Gastrocnemius medialis (tissue), 4 donors: ENCODE measurements around the gene STUB1. TPM values are rescaled to one million over a fixed set of nuclear protein-coding genes. Genes with fewer than 3 reads are reported as not detected.

Experiments
- ATAC-seq, 2 donors: fragments of 150-250 bp; one replicate each; pipeline ENCODE4 v1.9.1; 2016
- DNase-seq, 2 donors: peaks; one replicate each; pipeline ENCODE4 v3.0.0-alpha.2; 2019
- H3K27ac ChIP-seq, 4 donors: fragments of 200-600 bp; sonication (generic); 1 replicate in 1 of 4; 2 replicates in 3 of 4; pipeline ENCODE4 v1.5.1; 2016 to 2018; ENCODE audit warnings: mild to moderate bottlenecking in 2 of 4, moderate library complexity in 1 of 4
- H3K27me3 ChIP-seq, 3 donors: fragments of 200-600 bp; sonication (generic) in 2 of 3; 1 replicate in 1 of 3; 2 replicates in 2 of 3; pipeline versions ENCODE4 v1.5.1 to v1.6.0; 2016 to 2019; ENCODE audit warnings: mild to moderate bottlenecking in 1 of 3, moderate library complexity in 1 of 3
- H3K36me3 ChIP-seq, 2 donors: fragments of 200-600 bp; sonication (generic) in 1 of 2; one replicate each; pipeline ENCODE4 v1.5.1; 2017 to 2018
- H3K4me1 ChIP-seq, 2 donors: fragments of 200-600 bp; sonication (generic) in 1 of 2; one replicate each; pipeline ENCODE4 v1.5.1; 2016 to 2017; ENCODE audit warnings: mild to moderate bottlenecking in 2 of 2
- H3K4me3 ChIP-seq, 4 donors: fragments of 200-600 bp; sonication (generic) in 3 of 4; 1 replicate in 1 of 4; 2 replicates in 3 of 4; pipeline ENCODE4 v1.5.1; 2016 to 2019; ENCODE audit warnings: mild to moderate bottlenecking in 2 of 4
- H3K9me3 ChIP-seq, 3 donors: fragments of 200-600 bp; sonication (generic) in 2 of 3; 1 replicate in 1 of 3; 2 replicates in 2 of 3; pipeline ENCODE4 v1.5.1; 2016 to 2019
- POLR2A ChIP-seq, 2 donors: fragments of 450-650 bp; IDR thresholded peaks; one replicate each; pipeline ENCODE4 v1.6.1; 2017; ENCODE audit warnings: antibody characterized with exemption in 2 of 2, mild to moderate bottlenecking in 2 of 2, moderate library complexity in 2 of 2
- in situ Hi-C, 4 donors: fragments of 200-750 bp; cut with MboI; loops; one replicate each; pipeline versions ENCODE4 v1.15.0 to v1.8.0; 2017; ENCODE audit warnings: low sequenced_read_pairs in 4 of 4
- intact Hi-C: fragments of 100-400 bp; cut with DNase I; formaldehyde crosslinking; loops from one replicate; pipeline ENCODE4 v1.15.1; 2023; ENCODE audit warnings: low total_unique reads
- total RNA-seq, 4 donors: library from RNA; depleted of rRNA; stranded (reverse); fragments of >200 nt; gene quantifications; one replicate each; pipeline versions ENCODE4 v1.1.0 to v1.2.3, GENCODE V29; 2016
- TF ChIP-seq, protein P1 (sequence below), 5 experiments: fragments of 450-650 bp in 3 of 5; fragments of 200-600 bp in 2 of 5; sonication (generic) in 2 of 5; IDR thresholded peaks in 4 of 5; conservative IDR thresholded peaks in 1 of 5; 1 replicate in 4 of 5; 2 replicates in 1 of 5; pipeline ENCODE4 v1.5.1; 2016 to 2019; ENCODE audit warnings: antibody characterized with exemption in 5 of 5, mild to moderate bottlenecking in 3 of 5, moderate library complexity in 3 of 5

STUB1 gene
- total RNA-seq, 4 donors from 2014 or later: 144 to 229 (median 204) TPM

DNA sequence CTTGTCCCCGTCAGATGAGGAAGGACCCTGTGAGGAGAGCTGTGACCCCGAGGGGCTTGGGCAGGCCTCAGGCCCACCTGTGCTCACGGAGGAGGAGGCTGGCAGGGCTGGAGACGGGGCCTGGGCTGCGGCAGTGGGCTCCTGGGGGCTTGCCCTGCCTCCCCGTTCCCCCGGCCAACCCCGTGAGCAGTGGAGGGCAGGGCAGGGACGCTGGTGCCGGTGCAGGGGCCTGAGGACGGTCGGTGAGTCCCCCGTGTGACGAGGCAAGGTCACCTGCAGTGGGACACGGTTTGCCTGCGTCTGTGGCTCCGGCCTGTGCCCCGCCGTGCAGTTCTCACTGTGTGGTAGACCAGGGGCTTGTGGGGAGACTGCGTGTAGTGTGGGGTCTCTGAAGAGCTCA, 20.6 kb upstream of the STUB1 start:
- peaks cover 0 to 10% of the 10 kb centered on the region in 2 donors for H3K4me1 ChIP-seq
- in situ Hi-C loops (no loop called here), intact Hi-C loops (loop anchor here (1.0 kb wide), 3 partner anchors 10 to 80 kb away; partner anchors contain the start of genes RAB40C and WDR90)
- DNase-seq: no peak
- no peak for ATAC-seq
- no peaks in the 10 kb centered on the region for H3K36me3 ChIP-seq
- no peaks in the 10 kb centered on the region for H3K27me3 ChIP-seq
- H3K9me3 ChIP-seq: no peaks in the 10 kb centered on the region
- TF ChIP-seq, protein P1, sequence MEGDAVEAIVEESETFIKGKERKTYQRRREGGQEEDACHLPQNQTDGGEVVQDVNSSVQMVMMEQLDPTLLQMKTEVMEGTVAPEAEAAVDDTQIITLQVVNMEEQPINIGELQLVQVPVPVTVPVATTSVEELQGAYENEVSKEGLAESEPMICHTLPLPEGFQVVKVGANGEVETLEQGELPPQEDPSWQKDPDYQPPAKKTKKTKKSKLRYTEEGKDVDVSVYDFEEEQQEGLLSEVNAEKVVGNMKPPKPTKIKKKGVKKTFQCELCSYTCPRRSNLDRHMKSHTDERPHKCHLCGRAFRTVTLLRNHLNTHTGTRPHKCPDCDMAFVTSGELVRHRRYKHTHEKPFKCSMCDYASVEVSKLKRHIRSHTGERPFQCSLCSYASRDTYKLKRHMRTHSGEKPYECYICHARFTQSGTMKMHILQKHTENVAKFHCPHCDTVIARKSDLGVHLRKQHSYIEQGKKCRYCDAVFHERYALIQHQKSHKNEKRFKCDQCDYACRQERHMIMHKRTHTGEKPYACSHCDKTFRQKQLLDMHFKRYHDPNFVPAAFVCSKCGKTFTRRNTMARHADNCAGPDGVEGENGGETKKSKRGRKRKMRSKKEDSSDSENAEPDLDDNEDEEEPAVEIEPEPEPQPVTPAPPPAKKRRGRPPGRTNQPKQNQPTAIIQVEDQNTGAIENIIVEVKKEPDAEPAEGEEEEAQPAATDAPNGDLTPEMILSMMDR (IDR thresholded peaks at IDR 0.05 in 4 of 5, conservative IDR thresholded peaks at IDR 0.05 in 1 of 5): no peak
- no peak for TF ChIP-seq POLR2A (IDR thresholded peaks at IDR 0.05)
- H3K27ac ChIP-seq: no peak overlapping the region
- no peak overlapping the region for H3K4me3 ChIP-seq

DNA sequence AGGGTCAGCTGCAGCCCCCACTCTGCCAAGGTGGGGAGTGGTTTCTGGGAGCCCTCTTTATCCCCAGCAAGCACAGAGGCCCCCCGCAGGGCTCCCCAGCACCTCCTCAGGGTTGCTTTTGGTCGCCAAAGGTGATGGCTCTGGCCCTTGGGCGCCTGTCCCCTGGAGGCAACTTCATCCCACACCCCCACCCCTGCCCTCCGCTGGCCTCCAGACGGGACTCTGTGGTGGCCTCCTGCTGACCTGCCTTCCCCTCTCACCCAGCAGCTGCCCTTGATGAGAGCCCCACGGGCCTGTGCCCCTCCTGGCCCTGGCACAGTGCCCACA, 20.1 kb upstream of the STUB1 start:
- in situ Hi-C loops: no loop called here

DNA sequence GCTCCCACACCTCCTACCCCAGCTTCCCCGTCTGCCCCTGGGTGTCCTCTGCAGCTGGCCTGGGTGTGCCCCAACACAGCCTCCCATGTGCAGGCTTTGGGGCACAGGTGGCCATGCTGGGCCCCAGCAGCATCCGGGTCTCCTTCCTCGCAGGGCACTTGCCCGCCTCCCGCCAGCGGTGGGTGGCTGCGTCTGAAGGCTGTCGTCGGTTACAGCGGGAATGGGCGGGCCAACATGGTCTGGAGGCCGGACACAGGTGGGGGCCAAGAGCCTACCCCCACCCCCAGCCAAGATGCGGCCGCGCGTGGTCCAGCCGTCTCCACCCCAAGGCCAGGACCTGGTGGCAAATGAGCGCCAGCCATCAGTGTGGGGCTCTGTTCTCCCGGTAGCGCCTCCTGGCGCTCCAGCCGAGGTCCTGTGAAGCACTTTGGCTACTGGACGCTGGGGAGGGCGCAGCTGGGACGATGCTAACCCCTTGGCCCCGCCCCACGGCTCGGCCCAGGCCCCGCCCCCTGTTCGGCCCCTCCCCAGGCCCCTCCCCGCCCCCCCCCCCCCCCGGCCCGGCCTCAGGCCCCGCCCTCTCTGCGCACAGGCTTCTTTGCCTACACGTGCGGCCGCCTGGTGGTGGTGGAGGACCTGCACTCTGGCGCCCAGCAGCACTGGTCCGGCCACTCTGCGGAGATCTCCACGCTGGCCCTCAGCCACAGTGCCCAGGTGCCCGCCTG, 19.6 kb upstream of the STUB1 start:
- TF ChIP-seq POLR2A (IDR thresholded peaks at IDR 0.05): peak in 1 of 2 donors; percentile 1
- TF ChIP-seq, protein P1 (IDR thresholded peaks at IDR 0.05 in 4 of 5, conservative IDR thresholded peaks at IDR 0.05 in 1 of 5): peak; percentile 21 to 78 (median 74)
- Histone ChIP-seq H3K27me3 (no peaks in the 10 kb centered on the region), H3K4me3 (peak overlapping the region; percentile 11 to 48 (median 36)), H3K4me1 (peaks cover 0 to 10% of the 10 kb centered on the region in 2 donors), H3K9me3 (no peaks in the 10 kb centered on the region), H3K27ac (peak overlapping the region; percentile 62 to 77 (median 74)), H3K36me3 (no peaks in the 10 kb centered on the region)
- in situ Hi-C loops: no loop called here
- DNase-seq (peak; percentile 66 to 87), ATAC-seq (peak; percentile 82 to 91)
- intact Hi-C loops: loop anchor here (1.0 kb wide), 4 partner anchors 11 to 81 kb away; partner anchors contain the start of genes RAB40C and WDR90

More for the DNA sequence above, 20.1 kb upstream of the STUB1 start:
- peak overlapping the region; percentile 45 to 77 (median 68) for H3K27ac ChIP-seq
- no peak for TF ChIP-seq POLR2A (IDR thresholded peaks at IDR 0.05)
- TF ChIP-seq, protein P1 (IDR thresholded peaks at IDR 0.05 in 4 of 5, conservative IDR thresholded peaks at IDR 0.05 in 1 of 5): no peak
- H3K4me3 ChIP-seq: peak overlapping the region in 2 of 4 donors; percentile 30 to 41
- H3K36me3 ChIP-seq: no peaks in the 10 kb centered on the region
- intact Hi-C loops: loop anchor here (1.0 kb wide), 3 partner anchors 11 to 81 kb away; partner anchors contain the start of genes RAB40C and WDR90
- H3K4me1 ChIP-seq: peaks cover 0 to 10% of the 10 kb centered on the region in 2 donors
- no peaks in the 10 kb centered on the region for H3K27me3 ChIP-seq
- DNase-seq (no peak), ATAC-seq (no peak)
- H3K9me3 ChIP-seq: no peaks in the 10 kb centered on the region

DNA sequence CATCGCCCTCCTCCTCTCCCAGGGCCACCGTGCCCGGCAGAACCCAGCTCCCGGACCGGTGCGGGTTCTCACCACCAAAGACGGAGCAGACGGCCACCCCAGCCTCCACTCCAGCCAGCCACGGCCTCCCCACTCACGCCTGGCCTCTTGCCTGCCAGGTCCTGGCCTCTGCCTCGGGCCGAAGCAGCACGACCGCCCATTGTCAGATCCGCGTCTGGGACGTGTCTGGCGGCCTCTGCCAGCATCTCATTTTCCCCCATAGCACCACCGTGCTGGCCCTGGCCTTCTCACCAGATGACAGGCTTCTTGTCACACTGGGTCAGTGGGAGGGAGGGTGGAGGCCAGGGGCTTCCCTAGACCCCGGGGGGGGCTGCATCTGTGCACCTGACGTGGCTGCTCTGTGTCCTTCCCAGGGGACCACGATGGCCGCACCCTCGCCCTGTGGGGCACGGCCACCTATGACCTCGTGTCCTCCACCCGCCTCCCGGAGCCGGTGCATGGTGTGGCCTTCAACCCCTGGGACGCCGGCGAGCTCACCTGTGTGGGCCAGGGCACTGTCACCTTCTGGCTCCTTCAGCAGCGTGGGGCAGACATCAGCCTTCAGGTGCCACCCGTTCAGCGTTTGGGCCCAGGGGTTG, 18.9 kb upstream of the STUB1 start:
- peak overlapping the region; percentile 51 to 77 (median 67) for H3K27ac ChIP-seq
- peak in 1 of 2 donors; percentile 39 for ATAC-seq
- no peaks in the 10 kb centered on the region for H3K36me3 ChIP-seq
- DNase-seq: no peak
- peaks cover 0 to 10% of the 10 kb centered on the region in 2 donors for H3K4me1 ChIP-seq
- intact Hi-C loops (loop anchor here (1.0 kb wide), 1 partner anchor 24 kb away; no protein-coding TSS in a partner anchor), in situ Hi-C loops (no loop called here)
- TF ChIP-seq, protein P1 (IDR thresholded peaks at IDR 0.05 in 4 of 5, conservative IDR thresholded peaks at IDR 0.05 in 1 of 5): peak in 1 of 5 experiments; percentile 28
- TF ChIP-seq POLR2A (IDR thresholded peaks at IDR 0.05): peak in 1 of 2 donors; percentile 1
- no peaks in the 10 kb centered on the region for H3K27me3 ChIP-seq
- H3K9me3 ChIP-seq: no peaks in the 10 kb centered on the region
- H3K4me3 ChIP-seq: peak overlapping the region in 2 of 4 donors; percentile 7 to 30
